ENCODE measurements around the gene TUBG2. TPM values are rescaled to one million over a fixed set of nuclear protein-coding genes. Genes with fewer than 3 reads are reported as not detected.
A peak's percentile ranks its signal among the peaks of the same experiment; 100 is the strongest.

TUBG2 gene
- total RNA-seq, 2 donors from 2014 or later = 4.4 to 7.7 TPM

DNA sequence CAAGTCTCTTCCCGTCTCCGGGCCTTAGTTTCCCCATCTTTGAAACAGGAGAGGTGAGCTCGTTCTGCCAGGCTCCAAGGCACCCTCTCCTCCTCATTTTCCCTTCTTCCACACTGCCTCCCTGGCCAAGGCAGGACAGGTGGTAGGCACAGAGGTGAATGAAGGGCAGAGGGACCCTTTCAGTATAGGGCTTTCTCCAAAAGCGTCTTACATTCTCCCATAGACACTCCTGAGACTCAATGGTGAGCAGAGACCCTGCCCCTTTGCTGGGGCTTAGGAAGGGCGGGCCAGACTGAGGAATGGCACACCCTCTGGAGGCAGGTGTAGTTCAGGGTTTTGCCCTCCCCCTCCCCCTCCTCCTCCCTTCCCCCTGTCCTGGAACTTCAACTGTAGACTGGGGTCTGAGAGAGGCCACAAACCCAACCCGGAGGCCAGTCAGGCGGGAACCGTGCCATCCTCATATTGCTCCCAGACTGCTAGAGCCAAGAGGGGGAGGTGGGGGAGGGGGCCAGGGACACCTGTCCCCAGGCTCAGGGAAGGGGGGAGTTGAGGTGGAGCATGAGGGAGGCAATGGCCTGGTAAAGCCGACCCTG is 15.8 kb downstream of the TUBG2 start:
- DNase-seq (peak in 1 of 2 donors; percentile 42), ATAC-seq (no peak)
- intact Hi-C loops (cut with DNase I, micrococcal nuclease) = no loop called here

DNA sequence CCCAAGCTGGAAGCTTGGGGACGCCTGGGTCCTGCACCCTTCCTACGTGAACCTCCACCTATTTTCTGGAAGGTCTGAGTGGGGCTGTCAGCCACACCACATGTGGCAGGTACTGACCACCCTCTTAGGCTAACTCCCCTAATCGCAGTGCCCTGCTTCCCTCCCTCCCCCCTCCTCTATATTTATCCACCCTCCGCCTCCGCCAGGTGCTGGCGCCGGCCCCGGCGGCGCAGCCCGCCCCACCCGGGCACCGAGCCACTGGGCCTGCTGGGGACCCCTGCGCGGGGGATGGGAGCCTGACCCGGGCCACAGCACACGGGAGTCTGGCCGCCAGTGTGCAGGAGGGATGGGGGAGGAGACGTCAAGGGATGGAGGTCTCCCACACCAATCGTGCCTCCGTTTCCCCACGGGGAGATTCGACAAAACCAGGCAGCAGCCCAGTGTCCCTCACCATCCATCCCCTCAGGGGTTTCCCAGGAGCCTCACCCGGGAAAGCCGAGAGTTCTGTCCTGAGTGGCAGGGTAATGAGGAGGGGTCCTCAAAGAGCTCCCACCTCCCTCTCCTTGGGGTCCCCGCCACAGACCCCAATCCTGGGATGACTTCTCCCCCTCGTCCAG is 16.4 kb downstream of the TUBG2 start:
- ATAC-seq = no peak
- intact Hi-C loops (cut with DNase I, micrococcal nuclease) = no loop called here
- no peak for DNase-seq

DNA sequence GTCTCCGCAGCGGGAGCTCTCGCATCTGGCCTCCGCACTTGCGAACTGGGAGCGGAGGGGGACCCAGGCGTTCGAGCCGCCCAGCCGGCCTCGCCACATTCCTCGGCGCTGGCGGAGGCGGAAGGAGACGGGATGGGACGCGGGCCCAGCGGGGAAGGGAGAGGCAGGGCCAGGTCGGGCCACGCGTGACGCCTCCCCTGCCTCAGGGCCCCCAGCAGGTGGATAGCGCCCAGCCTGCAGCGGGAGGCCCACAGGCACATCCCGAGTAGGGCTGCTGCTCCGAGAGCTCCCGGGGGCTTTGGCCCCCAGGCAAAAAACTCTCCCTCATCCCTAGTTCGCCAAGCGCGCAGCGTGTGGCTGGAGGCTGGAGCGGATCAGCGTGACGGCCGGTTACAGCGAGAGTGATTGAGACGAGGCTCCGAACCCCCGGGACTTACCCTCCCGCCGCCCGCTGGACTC is 16.9 kb downstream of the TUBG2 start:
- ATAC-seq = peak; percentile 31
- intact Hi-C loops (cut with DNase I, micrococcal nuclease) = no loop called here

DNA sequence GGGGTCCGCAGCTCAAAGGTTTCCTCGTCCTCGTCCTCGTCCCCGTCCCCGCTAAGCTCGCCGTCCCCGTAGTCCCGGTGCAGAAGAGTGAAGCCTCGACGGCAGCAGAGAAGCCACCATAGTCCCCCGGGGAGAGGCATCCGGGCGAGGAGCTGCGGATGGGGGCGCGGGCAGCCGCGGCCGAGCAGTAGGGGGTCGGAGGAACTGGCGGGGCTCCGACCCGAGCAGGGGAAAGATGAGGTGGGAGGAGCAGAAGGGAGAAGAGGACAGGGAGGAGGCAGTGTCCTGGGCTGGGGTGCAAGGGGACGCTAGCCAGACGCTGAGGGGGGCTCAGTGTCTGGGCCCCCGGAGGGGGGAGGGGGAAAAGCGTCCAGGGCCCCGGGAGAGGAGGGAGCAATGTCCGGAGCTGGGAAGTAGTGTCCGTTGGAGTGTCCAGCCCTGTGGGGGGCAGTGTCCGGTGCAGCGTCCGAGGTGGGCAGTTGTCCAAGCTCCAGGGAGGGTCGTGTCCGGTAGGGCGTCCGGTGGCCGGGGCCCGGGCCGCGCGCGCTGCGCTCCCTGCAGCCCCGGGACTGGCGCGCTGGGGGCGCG is 17.4 kb downstream of the TUBG2 start, which contains the start of gene PLEKHH3:
Gene PLEKHH3, minus strand, starts transcription at position 571 of the 588 bp plus-strand sequence. Its CDS starts 431 bp downstream, at position 140.
- ATAC-seq (no peak), DNase-seq (no peak)
- intact Hi-C loops (cut with DNase I, micrococcal nuclease) = no loop called here

More for the DNA sequence above, 16.9 kb downstream of the TUBG2 start:
- peak; percentile 64 to 77 for DNase-seq

DNA sequence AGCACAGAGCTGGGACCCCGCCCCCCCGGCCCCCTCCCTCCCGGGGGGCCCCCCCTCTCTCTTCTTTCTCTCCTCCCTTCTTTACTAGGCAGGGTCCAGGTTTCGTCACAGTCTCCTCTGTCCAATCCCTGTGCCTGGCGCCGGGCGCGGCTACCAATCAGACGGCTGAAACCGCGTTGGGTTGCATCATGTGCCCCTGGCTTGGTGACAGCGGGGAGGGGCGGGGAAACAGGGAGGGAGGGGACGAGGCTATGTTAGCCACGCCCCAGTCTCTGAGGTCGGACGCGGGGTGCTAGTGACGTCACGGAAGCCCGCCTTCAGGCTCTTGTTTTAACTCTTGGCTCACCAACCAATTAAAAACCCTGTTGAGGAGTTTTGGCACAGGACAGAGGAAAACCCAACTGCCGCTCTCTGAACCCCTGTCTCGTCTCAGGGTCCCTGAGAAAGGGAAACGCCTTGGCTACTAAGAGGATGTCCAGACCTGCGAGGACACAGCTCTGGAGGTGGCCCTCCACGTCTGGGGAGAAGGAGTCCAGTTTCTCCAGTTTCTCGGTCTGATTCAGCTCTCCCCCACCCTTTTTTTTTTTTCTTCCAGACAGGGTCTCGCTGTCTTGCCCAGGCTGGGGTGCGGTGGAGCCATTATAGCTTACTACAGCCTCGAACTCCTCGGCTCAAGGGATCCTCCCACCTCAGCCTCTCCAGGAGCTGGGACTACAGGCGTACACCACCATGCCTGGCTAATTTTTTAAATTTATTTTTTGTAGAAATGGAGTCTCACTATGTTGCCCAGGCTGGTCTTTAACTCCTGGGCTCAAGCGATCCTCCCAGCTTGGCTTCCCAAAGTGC is 18.2 kb downstream of the TUBG2 start:
- intact Hi-C loops (cut with DNase I, micrococcal nuclease) = no loop called here
- DNase-seq (peak; percentile 100), ATAC-seq (peak; percentile 75)

DNA sequence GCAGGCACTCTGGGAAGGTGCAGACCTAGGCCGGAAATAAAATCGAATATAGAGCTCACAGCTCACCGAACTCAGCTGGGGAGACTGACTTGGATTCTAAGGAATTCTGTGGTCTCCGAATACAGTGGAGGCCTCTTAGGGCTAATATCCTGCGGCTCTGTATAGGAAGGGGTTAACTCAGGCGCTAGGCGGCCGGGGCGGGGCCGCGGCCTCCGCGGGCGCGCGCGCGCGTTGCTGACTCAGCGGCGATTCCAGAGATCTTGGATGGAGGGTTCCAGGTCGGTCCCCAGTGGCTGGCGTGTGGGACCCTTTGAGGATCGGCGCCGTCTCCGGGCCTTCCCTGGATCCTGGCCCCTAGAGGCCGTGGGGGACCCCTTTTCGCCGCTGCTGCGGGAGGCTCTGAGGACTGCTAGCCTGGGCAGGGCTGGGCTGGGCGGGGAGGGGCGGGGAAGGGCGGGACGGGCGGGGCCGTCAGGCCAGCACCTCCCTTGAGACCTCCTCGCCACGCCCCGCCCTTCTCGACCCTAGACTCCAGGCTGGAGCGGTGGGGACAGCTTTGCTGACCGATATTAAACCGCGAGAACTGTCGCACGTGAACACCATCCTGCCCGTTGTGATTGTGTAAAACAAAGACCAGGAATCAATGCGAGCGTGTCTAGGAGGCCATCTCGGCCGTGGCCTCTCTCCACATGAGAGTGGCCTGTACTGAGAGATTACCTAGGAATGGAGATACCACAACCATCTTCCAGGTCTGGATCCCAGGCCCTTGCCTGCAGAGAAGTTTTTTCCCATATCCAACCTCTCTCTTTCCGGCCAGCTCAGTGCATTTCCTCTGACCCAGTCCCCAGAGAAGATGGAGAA is 19.1 kb downstream of the TUBG2 start:
- DNase-seq (peak; percentile 90 to 93), ATAC-seq (peak; percentile 51)
- intact Hi-C loops (cut with DNase I, micrococcal nuclease) = no loop called here

DNA sequence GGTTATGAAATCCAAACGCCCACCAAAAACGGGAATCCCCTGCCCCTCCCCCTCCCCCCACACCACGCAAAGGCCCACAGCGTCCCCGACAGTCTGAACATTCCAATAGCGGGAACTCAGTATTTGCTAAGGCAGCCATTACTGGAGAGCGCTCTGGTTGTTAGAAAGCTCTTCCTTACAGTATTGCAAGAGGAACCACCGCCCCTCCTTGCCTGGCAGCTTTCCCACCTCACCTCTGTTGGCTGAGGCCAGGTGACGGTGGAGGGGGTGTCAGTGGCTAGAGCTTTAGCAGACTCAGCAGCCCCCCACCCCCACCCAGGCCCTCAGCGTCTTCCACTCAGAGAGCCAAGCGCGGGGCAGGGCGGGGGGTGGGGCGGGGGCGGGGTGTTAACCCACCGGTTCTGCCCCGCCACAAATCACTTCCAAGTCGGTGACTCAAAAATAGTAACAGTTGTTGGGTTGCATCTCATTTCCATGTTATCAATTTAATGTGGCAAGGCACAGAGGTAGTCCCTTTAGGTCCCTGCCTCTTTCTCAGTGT is 19.9 kb downstream of the TUBG2 start:
- intact Hi-C loops (cut with DNase I, micrococcal nuclease) = no loop called here
- DNase-seq = peak; percentile 72 to 76
- peak; percentile 8 for ATAC-seq

DNA sequence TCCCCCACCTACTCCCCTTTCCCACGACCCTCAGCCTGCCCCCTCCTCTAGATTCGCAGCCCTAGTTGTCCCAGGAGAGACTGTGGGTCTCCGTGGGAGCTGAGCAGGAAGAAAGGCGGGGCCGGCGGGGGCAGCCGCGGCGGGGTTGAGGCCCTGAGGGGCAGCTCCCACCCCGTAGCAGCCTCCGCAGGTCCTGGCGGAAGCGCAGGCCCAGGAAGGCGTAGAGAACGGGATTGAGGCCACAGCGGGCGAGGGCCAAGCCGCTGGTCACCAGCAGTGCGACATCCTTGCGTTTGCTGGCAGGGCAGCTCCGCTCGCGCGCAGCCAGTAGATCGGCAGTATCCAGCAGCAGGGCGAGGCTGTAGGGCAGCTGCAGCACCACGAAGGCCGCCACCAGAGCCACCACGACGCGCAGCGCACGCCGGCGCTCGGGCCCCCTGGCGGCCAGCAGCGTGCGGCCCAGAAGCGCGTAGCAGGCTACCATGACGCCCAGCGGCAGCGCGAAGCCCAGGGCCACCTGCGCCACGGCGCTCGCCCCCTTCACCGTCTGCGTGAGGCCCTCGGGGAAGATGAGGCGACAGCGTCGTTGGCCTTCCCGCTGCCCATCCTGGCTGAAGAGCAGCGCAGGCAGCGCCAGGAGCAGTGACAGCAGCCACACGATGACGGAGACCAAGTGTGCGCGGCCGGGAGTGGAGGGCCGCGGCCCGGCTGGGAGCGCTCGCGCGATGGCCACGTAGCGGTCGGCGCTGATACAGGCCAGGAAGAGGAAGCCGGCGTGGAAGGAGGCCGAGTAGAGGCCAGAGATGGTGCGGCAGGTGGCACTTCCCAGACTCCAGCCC is 20.6 kb downstream of the TUBG2 start:
- ATAC-seq = peak; percentile 48
- intact Hi-C loops (cut with DNase I, micrococcal nuclease) = loop anchor here in 1 of 2 donors (10.0 kb wide), 1 partner anchor 105 kb away; the partner anchor contains the start of gene PSMC3IP
- DNase-seq = peak; percentile 68 to 84

DNA sequence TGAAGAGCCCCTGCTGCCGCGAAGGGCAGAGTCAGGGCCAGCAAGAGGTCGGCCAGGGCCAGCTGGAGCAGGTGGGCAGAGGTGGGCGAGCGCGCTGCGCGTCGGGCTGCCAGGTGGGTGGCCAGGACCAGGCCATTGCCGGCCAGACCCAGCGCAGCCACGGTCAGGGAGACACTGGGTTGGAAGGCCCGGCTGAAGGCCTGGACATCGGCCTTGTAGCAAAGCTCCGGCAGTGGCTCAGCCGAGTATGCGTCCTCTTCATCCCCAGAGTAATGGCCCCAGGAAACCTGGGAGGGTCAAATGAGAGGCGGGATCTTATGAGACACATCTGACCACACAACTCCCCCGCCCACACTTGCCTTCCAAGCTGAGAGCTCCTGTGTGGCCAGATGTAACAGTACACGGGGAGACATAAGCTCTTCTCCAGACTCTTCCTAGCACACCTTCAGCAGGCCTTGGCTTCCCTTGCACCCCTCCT is 21.3 kb downstream of the TUBG2 start:
- no peak for ATAC-seq
- no peak for DNase-seq
- intact Hi-C loops (cut with DNase I, micrococcal nuclease) = loop anchor here in 1 of 2 donors (10.0 kb wide), 1 partner anchor 106 kb away; the partner anchor contains the start of gene PSMC3IP

DNA sequence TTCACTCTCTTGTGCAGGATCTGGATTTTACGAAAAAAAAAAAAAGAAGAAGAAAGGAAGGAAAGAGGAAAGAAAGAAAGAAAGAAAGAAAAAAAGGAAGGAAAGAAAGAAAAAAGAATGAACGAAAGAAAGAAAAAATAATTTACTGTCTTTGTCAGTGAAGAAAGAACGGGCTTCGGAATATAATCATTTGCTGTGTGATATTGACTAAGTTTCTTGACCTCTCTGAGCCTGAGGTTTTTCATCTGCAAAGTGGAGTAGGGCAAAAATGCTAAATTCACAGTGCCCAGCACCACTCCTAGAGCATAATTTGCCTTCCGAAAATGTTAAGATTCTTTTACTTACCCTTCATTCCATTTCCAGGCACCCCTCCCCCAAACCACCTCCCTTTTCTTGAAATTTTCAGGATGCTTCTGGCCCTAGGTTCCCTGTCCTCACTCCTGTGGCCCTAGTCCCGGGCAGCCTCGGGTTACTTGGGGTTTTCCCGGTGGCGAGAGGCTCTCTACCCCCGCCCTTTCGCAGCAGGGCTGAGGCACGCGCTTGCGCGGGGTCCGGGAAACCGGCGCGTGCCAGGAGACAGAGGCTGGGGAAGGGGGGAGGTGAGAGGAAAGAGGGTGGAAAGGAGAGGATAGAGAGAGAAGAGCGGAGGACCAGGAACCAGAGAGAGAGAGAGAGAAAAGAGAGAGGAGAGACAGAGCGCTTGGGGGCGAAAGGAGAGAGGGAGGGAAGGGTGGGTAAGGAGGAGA is 23.1 kb downstream of the TUBG2 start, which contains the start of gene CNTNAP1:
Gene CNTNAP1, plus strand, starts transcription at position 556 of the 746 bp plus-strand sequence. CDS start 299 bp downstream, outside the sequence.
- ATAC-seq (no peak), DNase-seq (peak; percentile 56 to 69)
- intact Hi-C loops (cut with DNase I, micrococcal nuclease) = loop anchor here in 1 of 2 donors (10.0 kb wide), 1 partner anchor 107 kb away; the partner anchor contains the start of gene PSMC3IP

DNA sequence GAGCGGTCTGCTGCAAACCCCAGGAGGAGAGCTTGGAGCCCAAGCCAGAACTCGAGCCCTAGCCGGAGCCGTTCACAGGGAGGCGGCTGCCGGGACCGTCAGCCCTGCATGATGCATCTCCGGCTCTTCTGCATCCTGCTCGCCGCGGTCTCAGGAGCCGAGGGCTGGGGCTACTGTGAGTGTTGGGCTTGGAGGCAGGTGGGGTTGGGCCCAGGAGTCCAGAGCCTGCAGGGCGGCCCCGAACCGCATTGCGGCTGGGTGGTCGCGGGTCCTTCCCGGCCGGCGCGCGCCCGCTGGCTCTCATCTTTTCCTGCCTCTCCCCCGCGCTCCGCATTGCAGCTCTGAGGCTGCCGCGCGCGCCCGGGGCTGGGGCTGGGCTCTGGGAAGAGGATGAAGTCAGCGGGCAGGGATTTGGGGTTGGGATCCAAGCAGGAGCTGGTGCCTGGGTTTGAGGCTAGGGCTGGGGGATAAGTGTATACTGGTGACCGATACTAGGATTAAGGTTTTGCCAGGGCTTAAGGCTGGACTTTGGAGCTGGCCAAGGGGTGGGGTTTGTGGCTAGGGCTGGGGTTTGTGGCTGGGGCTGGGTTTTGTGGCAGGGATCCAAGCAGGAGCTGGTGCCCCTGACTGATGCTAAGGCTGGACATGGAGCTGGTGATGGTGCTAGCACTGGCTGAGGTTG is 23.8 kb downstream of the TUBG2 start:
- peak; percentile 30 for ATAC-seq
- intact Hi-C loops (cut with DNase I, micrococcal nuclease) = loop anchor here in 1 of 2 donors (10.0 kb wide), 1 partner anchor 108 kb away; the partner anchor contains the start of gene PSMC3IP
- peak; percentile 62 to 71 for DNase-seq

DNA sequence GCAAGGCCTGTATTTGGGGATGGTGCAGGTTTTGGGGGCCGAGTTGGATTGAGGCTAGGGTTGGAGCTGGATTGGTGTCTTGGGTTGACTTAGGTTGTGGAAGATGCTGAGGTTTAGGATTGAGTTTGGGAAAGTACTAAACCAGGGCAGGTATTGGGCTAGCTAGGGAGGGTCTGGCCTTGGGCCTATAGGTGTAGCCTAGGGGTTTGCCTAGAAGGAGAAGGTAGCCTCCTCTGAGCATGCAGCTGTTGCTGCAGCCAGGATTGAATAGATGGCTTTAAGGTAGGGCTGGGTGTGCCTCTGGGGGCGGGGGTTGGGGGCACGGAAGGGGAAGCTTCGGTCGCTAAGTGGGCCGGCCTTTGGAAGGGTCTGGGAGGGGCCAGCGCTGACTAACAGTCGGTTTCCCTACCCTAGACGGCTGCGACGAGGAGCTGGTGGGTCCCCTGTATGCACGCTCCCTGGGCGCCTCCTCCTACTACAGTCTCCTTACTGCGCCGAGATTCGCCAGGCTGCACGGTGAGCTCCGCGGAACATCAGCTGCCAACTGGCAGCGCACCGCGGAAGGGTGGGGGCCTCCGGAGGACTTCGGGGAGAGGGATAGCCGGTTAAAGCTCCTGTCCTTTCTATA is 24.4 kb downstream of the TUBG2 start:
- intact Hi-C loops (cut with DNase I, micrococcal nuclease) = loop anchor here in 1 of 2 donors (10.0 kb wide), 1 partner anchor 109 kb away; the partner anchor contains the start of gene PSMC3IP
- DNase-seq = peak; percentile 59 to 70
- peak; percentile 25 for ATAC-seq

DNA sequence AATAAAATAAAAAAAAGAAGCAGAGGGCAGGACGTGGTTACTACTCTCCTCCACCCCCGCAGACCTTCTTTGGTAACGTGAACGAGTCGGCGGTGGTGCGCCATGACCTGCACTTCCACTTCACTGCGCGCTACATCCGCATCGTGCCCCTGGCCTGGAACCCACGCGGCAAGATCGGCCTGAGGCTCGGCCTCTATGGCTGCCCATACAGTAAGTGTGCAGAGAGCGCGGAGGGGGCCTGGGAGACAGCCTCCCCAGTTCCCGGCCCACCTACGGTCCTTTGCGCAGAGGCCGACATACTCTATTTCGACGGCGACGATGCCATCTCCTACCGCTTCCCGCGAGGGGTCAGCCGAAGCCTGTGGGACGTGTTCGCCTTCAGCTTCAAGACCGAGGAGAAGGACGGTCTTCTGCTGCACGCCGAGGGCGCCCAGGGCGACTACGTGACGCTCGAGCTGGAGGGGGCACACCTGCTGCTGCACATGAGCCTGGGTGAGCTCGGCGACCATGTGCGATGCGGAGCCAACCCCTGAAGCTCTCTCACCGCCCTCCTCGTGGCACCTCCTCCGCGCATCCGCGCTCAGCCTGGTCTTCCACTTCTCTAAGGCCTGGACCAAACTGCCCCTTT is 26.0 kb downstream of the TUBG2 start:
- ATAC-seq (no peak), DNase-seq (no peak)
- intact Hi-C loops (cut with DNase I, micrococcal nuclease) = loop anchor here in 1 of 2 donors (10.0 kb wide), 1 partner anchor 110 kb away; the partner anchor contains the start of gene PSMC3IP

DNA sequence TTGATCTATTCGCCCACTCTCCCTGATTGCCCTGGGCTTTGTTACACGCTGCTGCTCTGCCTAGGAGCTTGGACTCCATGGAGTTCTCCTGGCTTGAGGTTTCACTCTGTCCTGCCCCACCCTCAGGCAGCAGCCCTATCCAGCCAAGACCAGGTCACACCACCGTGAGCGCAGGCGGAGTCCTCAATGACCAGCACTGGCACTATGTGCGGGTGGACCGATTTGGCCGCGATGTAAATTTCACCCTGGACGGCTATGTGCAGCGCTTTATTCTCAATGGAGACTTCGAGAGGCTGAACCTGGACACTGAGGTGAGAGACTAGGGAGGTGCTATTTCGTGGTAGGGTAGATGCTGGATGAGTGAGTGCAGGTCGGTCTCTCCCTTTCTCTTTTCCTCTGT is 26.7 kb downstream of the TUBG2 start:
- DNase-seq (no peak), ATAC-seq (no peak)
- intact Hi-C loops (cut with DNase I, micrococcal nuclease) = loop anchor here in 1 of 2 donors (10.0 kb wide), 1 partner anchor 111 kb away; the partner anchor contains the start of gene PSMC3IP
